ENCODE results near the gene ZNF684.
"Not testable (repeated sequence)": the region's sequence is repeated elsewhere in the genome, so short reads cannot be mapped to it uniquely, and the experiment has no call there.

Gene ZNF684

GRCh38 chr1:40567825-40568224 lies 36.4 kb downstream of the ZNF684 start:
- TF ChIP-seq EZH2phosphoT487 (conservative IDR thresholded peaks at IDR 0.05; ENCODE audit: low read length) = no peak
- TF ChIP-seq, protein P1, sequence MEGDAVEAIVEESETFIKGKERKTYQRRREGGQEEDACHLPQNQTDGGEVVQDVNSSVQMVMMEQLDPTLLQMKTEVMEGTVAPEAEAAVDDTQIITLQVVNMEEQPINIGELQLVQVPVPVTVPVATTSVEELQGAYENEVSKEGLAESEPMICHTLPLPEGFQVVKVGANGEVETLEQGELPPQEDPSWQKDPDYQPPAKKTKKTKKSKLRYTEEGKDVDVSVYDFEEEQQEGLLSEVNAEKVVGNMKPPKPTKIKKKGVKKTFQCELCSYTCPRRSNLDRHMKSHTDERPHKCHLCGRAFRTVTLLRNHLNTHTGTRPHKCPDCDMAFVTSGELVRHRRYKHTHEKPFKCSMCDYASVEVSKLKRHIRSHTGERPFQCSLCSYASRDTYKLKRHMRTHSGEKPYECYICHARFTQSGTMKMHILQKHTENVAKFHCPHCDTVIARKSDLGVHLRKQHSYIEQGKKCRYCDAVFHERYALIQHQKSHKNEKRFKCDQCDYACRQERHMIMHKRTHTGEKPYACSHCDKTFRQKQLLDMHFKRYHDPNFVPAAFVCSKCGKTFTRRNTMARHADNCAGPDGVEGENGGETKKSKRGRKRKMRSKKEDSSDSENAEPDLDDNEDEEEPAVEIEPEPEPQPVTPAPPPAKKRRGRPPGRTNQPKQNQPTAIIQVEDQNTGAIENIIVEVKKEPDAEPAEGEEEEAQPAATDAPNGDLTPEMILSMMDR (IDR thresholded peaks at IDR 0.05; ENCODE audit: insufficient read depth, low read length, poor library complexity, severe bottlenecking) = no peak
- Histone ChIP-seq H3K9me3 (ENCODE audit: insufficient read depth, low read length) (no peaks in the 10 kb centered on the region), H2AFZ (ENCODE audit: low read depth, low read length, severe bottlenecking) (no peak overlapping the region), H3K36me3 (ENCODE audit: low read length) (no peaks in the 10 kb centered on the region), H3K9ac (ENCODE audit: low read length) (no peak overlapping the region), H3K4me3 (ENCODE audit: insufficient read depth, low read length, poor library complexity, severe bottlenecking) (no peak overlapping the region), H3K79me2 (ENCODE audit: insufficient read depth, low read length) (no peaks in the 10 kb centered on the region), H3K9me2 (replicated peaks; ENCODE audit: insufficient read depth, low read length) (no peaks in the 10 kb centered on the region), H3K27ac (ENCODE audit: low read depth, low read length) (no peak overlapping the region), H3K4me2 (ENCODE audit: low read depth, low read length, poor library complexity, severe bottlenecking) (no peak overlapping the region), H4K20me1 (ENCODE audit: low read depth, low read length) (no peaks in the 10 kb centered on the region), H3K27me3 (ENCODE audit: low read length) (no peaks in the 10 kb centered on the region), H3F3A (ENCODE audit: insufficient read depth) (no peaks in the 10 kb centered on the region)

DNA sequence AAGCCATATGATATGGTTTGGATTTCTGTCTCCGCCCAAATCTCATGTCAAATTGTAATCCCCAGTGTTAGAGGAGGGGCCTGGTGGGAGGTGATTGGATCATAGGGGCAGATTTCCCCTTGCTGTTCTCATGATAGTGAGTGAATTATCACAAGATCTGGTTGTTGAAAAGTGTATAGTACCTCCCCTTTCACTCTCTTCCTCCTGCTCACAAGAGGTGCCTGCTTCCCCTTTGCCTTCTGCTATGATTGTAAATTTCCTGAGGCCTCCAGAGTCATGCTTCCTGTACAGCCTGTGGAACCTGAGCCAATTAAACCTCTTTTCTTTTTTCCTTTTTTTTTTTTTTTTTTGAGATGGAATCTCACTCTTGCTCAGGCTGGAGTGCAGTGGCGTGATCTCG lies 43.4 kb downstream of the ZNF684 start:
- H3K27ac ChIP-seq (ENCODE audit: low read depth, low read length); H3K79me2 ChIP-seq (ENCODE audit: insufficient read depth, low read length); H3K4me2 ChIP-seq (ENCODE audit: low read depth, low read length, poor library complexity, severe bottlenecking); H3K9me3 ChIP-seq (ENCODE audit: insufficient read depth, low read length); H3K27me3 ChIP-seq (ENCODE audit: low read length); H2AFZ ChIP-seq (ENCODE audit: low read depth, low read length, severe bottlenecking); H3K9ac ChIP-seq (ENCODE audit: low read length); H3K9me2 ChIP-seq (replicated peaks; ENCODE audit: insufficient read depth, low read length); H3K36me3 ChIP-seq (ENCODE audit: low read length); H4K20me1 ChIP-seq (ENCODE audit: low read depth, low read length); H3K4me3 ChIP-seq (ENCODE audit: insufficient read depth, low read length, poor library complexity, severe bottlenecking); H3F3A ChIP-seq (ENCODE audit: insufficient read depth): not testable (repeated sequence)

- no peak overlapping the region for H2AFZ ChIP-seq (ENCODE audit: low read depth, low read length, severe bottlenecking)
- H3K27me3 ChIP-seq (ENCODE audit: low read length) = no peaks in the 10 kb centered on the region
- no peak overlapping the region for H3K27ac ChIP-seq (ENCODE audit: low read depth, low read length)
- H3K4me3 ChIP-seq (ENCODE audit: insufficient read depth, low read length, poor library complexity, severe bottlenecking) = no peak overlapping the region
- H3K79me2 ChIP-seq (ENCODE audit: insufficient read depth, low read length) = no peaks in the 10 kb centered on the region
- H3K9me3 ChIP-seq (ENCODE audit: insufficient read depth, low read length) = no peaks in the 10 kb centered on the region
- TF ChIP-seq, protein P1 (IDR thresholded peaks at IDR 0.05; ENCODE audit: insufficient read depth, low read length, poor library complexity, severe bottlenecking) = no peak
- no peak for TF ChIP-seq EZH2phosphoT487 (conservative IDR thresholded peaks at IDR 0.05; ENCODE audit: low read length)
- no peaks in the 10 kb centered on the region for H3F3A ChIP-seq (ENCODE audit: insufficient read depth)
- no peaks in the 10 kb centered on the region for H4K20me1 ChIP-seq (ENCODE audit: low read depth, low read length)
- H3K4me2 ChIP-seq (ENCODE audit: low read depth, low read length, poor library complexity, severe bottlenecking) = no peak overlapping the region
- no peaks in the 10 kb centered on the region for H3K9me2 ChIP-seq (replicated peaks; ENCODE audit: insufficient read depth, low read length)
- H3K9ac ChIP-seq (ENCODE audit: low read length) = no peak overlapping the region
- no peaks in the 10 kb centered on the region for H3K36me3 ChIP-seq (ENCODE audit: low read length)
Measured at GRCh38 chr1:40575336-40575735, 43.9 kb downstream of the ZNF684 start.

DNA sequence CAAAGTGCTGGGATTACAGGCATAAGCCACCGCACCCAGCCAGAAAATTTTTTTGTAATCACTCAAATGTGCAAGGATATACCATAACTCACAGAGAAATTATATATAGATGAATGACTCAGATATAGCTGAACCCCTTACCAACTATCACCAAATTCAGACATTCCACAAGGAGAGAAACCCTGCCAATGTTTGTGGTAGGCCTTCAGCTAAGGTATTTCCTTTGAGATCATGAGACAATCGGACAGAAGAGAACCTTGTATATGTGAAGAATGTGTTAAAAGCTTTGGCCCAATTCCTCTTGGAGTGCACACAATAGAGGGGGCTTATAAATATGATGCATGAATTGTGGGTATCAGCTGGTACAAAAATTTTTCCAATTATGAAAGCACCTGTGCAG lies 50.7 kb downstream of the ZNF684 start:
- no peak overlapping the region for H3K27ac ChIP-seq (ENCODE audit: low read depth, low read length)
- H3K4me2 ChIP-seq (ENCODE audit: low read depth, low read length, poor library complexity, severe bottlenecking) = no peak overlapping the region
- no peak overlapping the region for H3K9ac ChIP-seq (ENCODE audit: low read length)
- H3K9me3 ChIP-seq (ENCODE audit: insufficient read depth, low read length) = no peaks in the 10 kb centered on the region
- H4K20me1 ChIP-seq (ENCODE audit: low read depth, low read length) = no peaks in the 10 kb centered on the region
- H3F3A ChIP-seq (ENCODE audit: insufficient read depth) = no peaks in the 10 kb centered on the region
- TF ChIP-seq EZH2phosphoT487 (conservative IDR thresholded peaks at IDR 0.05; ENCODE audit: low read length) = no peak
- TF ChIP-seq, protein P1 (IDR thresholded peaks at IDR 0.05; ENCODE audit: insufficient read depth, low read length, poor library complexity, severe bottlenecking) = no peak
- H3K79me2 ChIP-seq (ENCODE audit: insufficient read depth, low read length) = no peaks in the 10 kb centered on the region
- no peaks in the 10 kb centered on the region for H3K9me2 ChIP-seq (replicated peaks; ENCODE audit: insufficient read depth, low read length)
- no peak overlapping the region for H3K4me3 ChIP-seq (ENCODE audit: insufficient read depth, low read length, poor library complexity, severe bottlenecking)
- no peaks in the 10 kb centered on the region for H3K36me3 ChIP-seq (ENCODE audit: low read length)
- no peak overlapping the region for H2AFZ ChIP-seq (ENCODE audit: low read depth, low read length, severe bottlenecking)
- H3K27me3 ChIP-seq (ENCODE audit: low read length) = no peaks in the 10 kb centered on the region

All from SU-DHL-6 (cell line).